Epithelial cell of proximal tubule (primary cell): ENCODE measurements around the gene MEGF11. TPM values are rescaled to one million over a fixed set of nuclear protein-coding genes. Genes with fewer than 3 reads are reported as not detected.
A peak's percentile ranks its signal among the peaks of the same experiment; 100 is the strongest.

Experiments used
- DNase-seq: peaks from one replicate; pipeline ENCODE4 v3.0.0-alpha.2; 2011; ENCODE audit warnings: low read depth
- H3K4me3 ChIP-seq: 2 replicates; pipeline ENCODE4 v1.5.1; 2011; ENCODE audit warnings: low read depth, mild to moderate bottlenecking, low read length
- CTCF ChIP-seq: conservative IDR thresholded peaks from 2 replicates; pipeline ENCODE4 v1.5.1; 2012; ENCODE audit warnings: low read depth, mild to moderate bottlenecking, low read length
- total RNA-seq: library from RNA; depleted of rRNA; stranded (reverse); fragments of >200 nt; gene quantifications from 2 replicates; pipeline ENCODE4 v1.2.3, GENCODE V29; 2015

Gene MEGF11
- total RNA-seq, 1 donor from 2014 or later, result 3.7 TPM

DNA sequence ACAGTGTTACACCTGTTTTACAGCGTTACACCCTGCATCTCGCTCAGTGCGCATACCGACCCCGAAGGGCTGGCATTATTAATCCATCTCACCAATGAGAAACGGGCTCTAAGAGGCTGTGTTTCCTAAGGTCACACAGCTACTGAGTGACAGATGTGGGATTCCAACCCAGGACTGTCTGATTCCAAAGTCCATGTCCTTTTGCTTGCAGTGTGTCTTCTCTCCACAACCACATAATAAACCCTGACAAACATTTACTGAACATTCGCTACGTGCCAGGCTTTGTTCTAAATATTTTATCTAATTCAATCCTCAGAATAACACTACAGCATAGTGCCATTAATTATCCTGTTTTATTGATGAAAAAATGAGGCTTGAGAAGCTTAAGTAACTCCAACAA, 305.2 kb downstream of the MEGF11 start:
- no peak for TF ChIP-seq CTCF
- no peak overlapping the region for H3K4me3 ChIP-seq
- no peak for DNase-seq

DNA sequence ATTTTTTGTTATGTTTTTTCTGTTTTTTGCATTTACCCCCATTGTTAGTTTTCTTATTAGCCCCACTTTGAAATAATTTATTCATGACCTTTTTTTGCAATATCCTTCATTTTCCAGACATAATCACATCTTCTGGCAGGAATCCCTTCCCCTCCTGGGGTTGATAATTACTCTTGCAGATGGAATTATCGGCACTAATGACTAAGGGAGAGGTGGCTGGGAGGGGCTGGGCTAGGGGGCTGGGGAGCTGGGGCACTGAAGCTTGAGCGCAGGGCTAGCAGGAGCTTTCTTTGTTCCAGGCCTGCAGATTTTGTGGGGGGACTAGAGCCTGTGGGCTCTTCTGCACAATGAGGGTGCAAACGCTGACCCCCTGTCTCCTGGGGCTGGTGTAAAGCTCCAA, 306.5 kb downstream of the MEGF11 start:
- no peak for TF ChIP-seq CTCF
- DNase-seq, result no peak

GRCh38 chr15:65945616-65946015, 307.9 kb downstream of the MEGF11 start:
- TF ChIP-seq CTCF, result peak; percentile 3
- DNase-seq, result no peak
- H3K4me3 ChIP-seq, result no peak overlapping the region

More for the DNA sequence above, 306.5 kb downstream of the MEGF11 start:
- no peak overlapping the region for H3K4me3 ChIP-seq

DNA sequence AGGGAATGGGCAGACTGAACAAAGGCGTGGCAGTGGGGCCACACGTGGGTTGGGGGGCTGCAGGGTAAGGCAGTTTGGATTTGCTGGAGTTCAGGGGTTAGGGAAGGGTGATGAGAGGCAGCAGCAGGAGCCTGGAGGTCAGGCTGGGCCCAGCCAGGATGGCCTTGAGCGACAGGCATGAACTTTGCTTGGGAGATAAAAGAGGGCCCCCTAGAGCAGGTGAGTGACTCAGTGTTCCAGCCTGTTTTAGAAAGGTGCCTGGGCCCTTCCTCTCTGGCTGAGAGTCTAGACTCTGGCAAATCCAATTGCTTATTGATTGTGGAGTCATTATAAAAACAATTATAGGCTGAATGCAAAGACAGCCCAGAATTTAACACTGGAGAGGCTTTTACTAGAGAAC, 309.1 kb downstream of the MEGF11 start:
- no peak for DNase-seq
- H3K4me3 ChIP-seq, result no peak overlapping the region

DNA sequence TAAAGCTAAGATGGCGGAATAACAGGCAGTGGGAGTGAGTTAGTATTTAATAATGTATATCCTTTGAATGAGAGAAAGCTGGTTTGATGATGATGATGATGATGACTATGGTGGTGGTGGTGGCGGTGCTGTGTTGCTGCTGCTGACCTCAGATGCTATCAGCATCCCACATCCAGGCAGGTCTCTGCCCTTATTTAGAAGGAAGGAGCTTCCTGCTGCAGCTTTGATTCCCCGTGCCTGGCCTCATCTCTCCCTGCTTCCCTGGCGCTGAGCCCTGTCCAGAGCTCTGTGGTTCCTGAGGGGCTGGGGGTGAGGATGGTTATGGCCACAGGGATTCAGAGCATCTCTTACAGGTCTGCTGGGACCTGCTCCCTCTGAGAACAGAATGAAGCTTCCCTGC, 311.1 kb downstream of the MEGF11 start:
- no peak for DNase-seq
- no peak overlapping the region for H3K4me3 ChIP-seq
- TF ChIP-seq CTCF, result no peak

More for the DNA sequence above, 309.1 kb downstream of the MEGF11 start:
- no peak for TF ChIP-seq CTCF

- TF ChIP-seq CTCF, result no peak
- H3K4me3 ChIP-seq, result no peak overlapping the region
- no peak for DNase-seq
Observed at GRCh38 chr15:65940618-65940909, 313.0 kb downstream of the MEGF11 start.

DNA sequence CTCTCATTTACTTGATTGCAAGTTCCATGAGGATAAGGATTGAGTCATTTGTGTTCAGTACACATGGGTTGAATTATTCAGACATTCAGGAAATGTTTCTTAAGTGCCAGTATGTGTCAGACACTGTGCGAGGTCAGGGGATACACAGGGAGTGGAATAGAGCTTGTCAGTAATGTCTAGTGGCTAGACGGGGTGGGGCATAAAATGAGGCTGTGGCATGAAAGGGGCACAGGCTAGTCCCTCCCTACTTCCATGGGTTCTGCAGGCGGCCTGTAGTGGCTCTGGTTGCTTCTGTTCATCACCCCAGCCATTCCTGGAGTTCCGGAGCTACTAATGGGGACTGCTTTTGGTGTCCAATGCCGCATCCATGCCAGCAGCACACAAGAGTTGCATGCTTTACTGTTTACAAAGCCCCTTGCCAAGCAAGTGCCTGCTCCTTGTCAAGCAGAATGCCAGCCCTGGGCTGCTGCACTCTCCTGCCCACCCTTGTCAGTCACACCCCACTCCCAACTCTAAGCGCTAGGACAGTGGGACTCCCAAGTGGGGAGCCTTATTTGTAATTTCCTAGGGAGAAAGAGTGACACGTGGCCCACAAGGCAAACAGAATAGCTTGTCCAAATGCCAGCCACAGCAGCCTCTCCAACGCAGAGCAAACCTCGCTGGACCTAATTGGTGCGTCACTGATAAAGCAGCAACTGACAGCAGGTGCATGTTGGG, 313.5 kb downstream of the MEGF11 start:
- H3K4me3 ChIP-seq, result no peak overlapping the region
- TF ChIP-seq CTCF, result no peak
- peak; percentile 85 for DNase-seq
